ENCODE data around the gene GPC5.

DNA sequence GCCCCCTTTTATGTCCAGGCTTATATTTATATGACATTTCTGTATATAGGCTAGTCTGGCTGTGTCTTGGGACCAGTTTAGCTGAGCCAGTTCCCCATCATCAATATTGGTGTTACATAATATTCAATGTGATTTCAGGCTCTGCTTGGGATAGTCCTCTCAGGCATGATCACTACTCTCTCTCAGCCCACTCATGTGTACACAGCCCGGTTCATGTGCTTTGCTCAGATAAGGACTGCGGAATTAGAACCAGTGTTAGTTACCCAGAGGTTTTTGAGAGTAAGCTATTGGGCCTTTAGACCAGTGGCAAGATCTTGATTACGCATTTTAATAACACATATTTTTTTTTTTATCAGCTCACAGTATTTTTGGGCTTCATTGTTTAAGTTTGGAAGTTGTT, 219.9 kb downstream of the GPC5 start:
- TF ChIP-seq, protein P1, sequence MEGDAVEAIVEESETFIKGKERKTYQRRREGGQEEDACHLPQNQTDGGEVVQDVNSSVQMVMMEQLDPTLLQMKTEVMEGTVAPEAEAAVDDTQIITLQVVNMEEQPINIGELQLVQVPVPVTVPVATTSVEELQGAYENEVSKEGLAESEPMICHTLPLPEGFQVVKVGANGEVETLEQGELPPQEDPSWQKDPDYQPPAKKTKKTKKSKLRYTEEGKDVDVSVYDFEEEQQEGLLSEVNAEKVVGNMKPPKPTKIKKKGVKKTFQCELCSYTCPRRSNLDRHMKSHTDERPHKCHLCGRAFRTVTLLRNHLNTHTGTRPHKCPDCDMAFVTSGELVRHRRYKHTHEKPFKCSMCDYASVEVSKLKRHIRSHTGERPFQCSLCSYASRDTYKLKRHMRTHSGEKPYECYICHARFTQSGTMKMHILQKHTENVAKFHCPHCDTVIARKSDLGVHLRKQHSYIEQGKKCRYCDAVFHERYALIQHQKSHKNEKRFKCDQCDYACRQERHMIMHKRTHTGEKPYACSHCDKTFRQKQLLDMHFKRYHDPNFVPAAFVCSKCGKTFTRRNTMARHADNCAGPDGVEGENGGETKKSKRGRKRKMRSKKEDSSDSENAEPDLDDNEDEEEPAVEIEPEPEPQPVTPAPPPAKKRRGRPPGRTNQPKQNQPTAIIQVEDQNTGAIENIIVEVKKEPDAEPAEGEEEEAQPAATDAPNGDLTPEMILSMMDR (IDR thresholded peaks at IDR 0.05) = no peak
- TF ChIP-seq POLR2A (IDR thresholded peaks at IDR 0.05) = no peak
